Neuronal stem cell (in vitro differentiated cells): ENCODE measurements around the gene PRICKLE4.

Source experiments
- DNase-seq: peaks from one replicate; pipeline ENCODE4 v3.0.0-alpha.2; 2013; ENCODE audit warnings: low spot score
- H2AFZ ChIP-seq: one replicate; pipeline ENCODE4 v1.6.1; 2013; ENCODE audit warnings: mild to moderate bottlenecking, low read length, inconsistent platforms
- H2AK5ac ChIP-seq: 2 replicates; pipeline ENCODE4 v1.6.1; 2013; ENCODE audit warnings: low read depth, mild to moderate bottlenecking, inconsistent platforms, low read length, moderate library complexity, mixed read lengths
- H2BK120ac ChIP-seq: 2 replicates; pipeline ENCODE4 v1.6.1; 2013; ENCODE audit warnings: low read depth, mild to moderate bottlenecking, inconsistent platforms, low read length, moderate library complexity, mixed read lengths
- H2BK12ac ChIP-seq: one replicate; pipeline ENCODE4 v1.6.1; 2013; ENCODE audit warnings: low read length, inconsistent platforms
- H2BK15ac ChIP-seq: 2 replicates; pipeline ENCODE4 v1.6.1; 2013; ENCODE audit warnings: mild to moderate bottlenecking, low read length, inconsistent platforms, mixed read lengths
- H2BK5ac ChIP-seq: one replicate; pipeline ENCODE4 v1.6.1; 2013; ENCODE audit warnings: inconsistent platforms, mild to moderate bottlenecking, low read length, moderate library complexity
- H3K14ac ChIP-seq: one replicate; pipeline ENCODE4 v1.6.1; 2013; ENCODE audit warnings: low read length, inconsistent platforms
- H3K18ac ChIP-seq: 2 replicates; pipeline ENCODE4 v1.6.1; 2013; ENCODE audit warnings: low read length, inconsistent platforms
- H3K23ac ChIP-seq: 2 replicates; pipeline ENCODE4 v1.6.1; 2013; ENCODE audit warnings: low read depth, mild to moderate bottlenecking, mixed read lengths, low read length, inconsistent platforms; ENCODE audit not compliant: poor library complexity
- H3K27ac ChIP-seq: replicated peaks from 3 replicates; pipeline ENCODE4 v1.5.1; 2013; ENCODE audit warnings: low read length, inconsistent platforms
- H3K27me3 ChIP-seq, 3 experiments: 2 replicates each; pipeline ENCODE4 v1.6.1; 2013; ENCODE audit warnings: low read length in 3 of 3, mild to moderate bottlenecking in 2 of 3, inconsistent platforms in 1 of 3, low read depth in 1 of 3, mixed read lengths in 1 of 3, moderate library complexity in 1 of 3; ENCODE audit not compliant: control insufficient read depth in 3 of 3, insufficient read depth in 3 of 3
- H3K36me3 ChIP-seq, 2 donors: replicated peaks in 1 of 2; 2 replicates each; pipeline ENCODE4 v1.6.1; 2013; ENCODE audit warnings: low read length in 2 of 2; ENCODE audit not compliant: control insufficient read depth in 2 of 2, insufficient read depth in 2 of 2
- H3K4ac ChIP-seq: 2 replicates; pipeline ENCODE4 v1.6.1; 2013; ENCODE audit warnings: inconsistent platforms, mild to moderate bottlenecking, low read length, moderate library complexity
- H3K4me1 ChIP-seq, 2 donors: 1 replicate in 1 of 2; 2 replicates in 1 of 2; pipeline ENCODE4 v1.6.1; 2013; ENCODE audit warnings: low read length in 2 of 2, low read depth in 1 of 2; ENCODE audit not compliant: control insufficient read depth in 2 of 2, insufficient read depth in 1 of 2
- H3K4me2 ChIP-seq: one replicate; pipeline ENCODE4 v1.6.1; 2013; ENCODE audit warnings: mild to moderate bottlenecking, low read length, inconsistent platforms; ENCODE audit not compliant: insufficient read depth, poor library complexity, severe bottlenecking
- H3K4me3 ChIP-seq, 2 donors: 2 replicates each; pipeline ENCODE4 v1.5.1; 2013; ENCODE audit warnings: low read length in 2 of 2, mild to moderate bottlenecking in 2 of 2, inconsistent platforms in 1 of 2, moderate library complexity in 1 of 2
- H3K79me1 ChIP-seq: one replicate; pipeline ENCODE4 v1.6.1; 2013; ENCODE audit warnings: low read depth, mild to moderate bottlenecking, inconsistent platforms, low read length, moderate library complexity
- H3K9ac ChIP-seq: one replicate; pipeline ENCODE4 v1.6.1; 2013; ENCODE audit warnings: mild to moderate bottlenecking, low read depth, low read length, inconsistent platforms; ENCODE audit not compliant: poor library complexity
- H3K9me3 ChIP-seq, 2 donors: replicated peaks in 1 of 2; 2 replicates each; pipeline versions ENCODE3 to v1.6.1; 2013; ENCODE audit warnings: low read length in 2 of 2, mild to moderate bottlenecking in 2 of 2, inconsistent platforms in 1 of 2, low read depth in 1 of 2, mixed read lengths in 1 of 2, moderate library complexity in 1 of 2; ENCODE audit not compliant: control insufficient read depth in 2 of 2, insufficient read depth in 1 of 2
- H4K8ac ChIP-seq: one replicate; pipeline ENCODE4 v1.6.1; 2013; ENCODE audit warnings: low read depth, mild to moderate bottlenecking, inconsistent platforms, low read length, moderate library complexity
- H4K91ac ChIP-seq: one replicate; pipeline ENCODE4 v1.6.1; 2013; ENCODE audit warnings: low read length, low read depth, mild to moderate bottlenecking, inconsistent platforms; ENCODE audit not compliant: poor library complexity
- WGBS, 2 donors: extraction: QIAGEN DNeasy Blood & Tissue Kit; methylation state at CpG; one replicate each; pipeline ENCODE4 v1.1.7; 2013; ENCODE audit warnings: missing lambda C conversion rate in 2 of 2, mixed read lengths in 1 of 2; ENCODE audit not compliant: insufficient read length in 2 of 2, insufficient replicate concordance in 1 of 2; ENCODE audit errors: extremely low coverage in 2 of 2; 5-methylcytosine and 5-hydroxymethylcytosine counted together

PRICKLE4 gene

GRCh38 chr6:41824571-41825569 lies 44.3 kb downstream of the PRICKLE4 start:
- Histone ChIP-seq H2AK5ac (no peak overlapping the region), H3K4ac (no peak overlapping the region), H2BK12ac (no peak overlapping the region), H3K4me2 (no peak overlapping the region), H3K79me1 (no peaks in the 10 kb centered on the region), H2AFZ (no peak overlapping the region), H3K9me3 (no peaks in the 10 kb centered on the region), H3K27ac (no peak overlapping the region), H4K91ac (no peak overlapping the region), H2BK15ac (no peak overlapping the region), H3K23ac (no peak overlapping the region), H2BK120ac (no peak overlapping the region), H3K4me3 (no peak overlapping the region), H3K18ac (no peak overlapping the region), H3K9ac (no peak overlapping the region), H3K27me3 (no peaks in the 10 kb centered on the region), H2BK5ac (no peak overlapping the region), H3K36me3 (peaks cover 1 to 5% of the 10 kb centered on the region in 2 donors), H3K4me1 (no peaks in the 10 kb centered on the region), H4K8ac (no peak overlapping the region), H3K14ac (no peak overlapping the region)
- WGBS, 2 donors, result no CpG with 5 or more reads among the region's 13 CpGs
- no peak for DNase-seq

GRCh38 chr6:41826343-41827022 lies 45.9 kb downstream of the PRICKLE4 start:
- Histone ChIP-seq H2BK5ac (no peak overlapping the region), H4K91ac (no peak overlapping the region), H3K27ac (no peak overlapping the region), H3K14ac (no peak overlapping the region), H3K9ac (no peak overlapping the region), H2BK120ac (no peak overlapping the region), H4K8ac (no peak overlapping the region), H3K79me1 (no peaks in the 10 kb centered on the region), H3K23ac (no peak overlapping the region), H3K4ac (no peak overlapping the region), H2AFZ (no peak overlapping the region), H3K9me3 (no peaks in the 10 kb centered on the region), H2AK5ac (no peak overlapping the region), H3K36me3 (peaks cover 1 to 5% of the 10 kb centered on the region in 2 donors), H3K4me3 (no peak overlapping the region), H2BK15ac (no peak overlapping the region), H3K4me1 (no peaks in the 10 kb centered on the region), H3K27me3 (no peaks in the 10 kb centered on the region), H3K4me2 (no peak overlapping the region), H3K18ac (no peak overlapping the region), H2BK12ac (no peak overlapping the region)
- no peak for DNase-seq
- WGBS, 2 donors, result no CpG with 5 or more reads among the region's 2 CpGs

GRCh38 chr6:41832263-41832662 lies 51.7 kb downstream of the PRICKLE4 start:
- no peak overlapping the region for H3K4ac ChIP-seq
- H2BK12ac ChIP-seq, result no peak overlapping the region
- H3K9me3 ChIP-seq, result peaks cover 0 to 4% of the 10 kb centered on the region in 2 donors
- peaks cover 2% of the 10 kb centered on the region in 2 donors for H3K36me3 ChIP-seq
- no peak overlapping the region for H3K18ac ChIP-seq
- no peaks in the 10 kb centered on the region for H3K4me1 ChIP-seq
- H3K27me3 ChIP-seq, result no peaks in the 10 kb centered on the region
- no peak overlapping the region for H3K4me2 ChIP-seq
- H2AFZ ChIP-seq, result no peak overlapping the region
- no peak overlapping the region for H3K14ac ChIP-seq
- no CpG with 5 or more reads among the region's 3 CpGs for WGBS, 2 donors
- no peak overlapping the region for H4K91ac ChIP-seq
- no peak overlapping the region for H3K27ac ChIP-seq
- no peak overlapping the region for H2AK5ac ChIP-seq
- H3K23ac ChIP-seq, result no peak overlapping the region
- H3K9ac ChIP-seq, result no peak overlapping the region
- H2BK5ac ChIP-seq, result no peak overlapping the region
- no peak overlapping the region for H2BK15ac ChIP-seq
- H2BK120ac ChIP-seq, result no peak overlapping the region
- no peak overlapping the region for H4K8ac ChIP-seq
- no peak overlapping the region for H3K4me3 ChIP-seq
- DNase-seq, result no peak
- H3K79me1 ChIP-seq, result no peaks in the 10 kb centered on the region

DNA sequence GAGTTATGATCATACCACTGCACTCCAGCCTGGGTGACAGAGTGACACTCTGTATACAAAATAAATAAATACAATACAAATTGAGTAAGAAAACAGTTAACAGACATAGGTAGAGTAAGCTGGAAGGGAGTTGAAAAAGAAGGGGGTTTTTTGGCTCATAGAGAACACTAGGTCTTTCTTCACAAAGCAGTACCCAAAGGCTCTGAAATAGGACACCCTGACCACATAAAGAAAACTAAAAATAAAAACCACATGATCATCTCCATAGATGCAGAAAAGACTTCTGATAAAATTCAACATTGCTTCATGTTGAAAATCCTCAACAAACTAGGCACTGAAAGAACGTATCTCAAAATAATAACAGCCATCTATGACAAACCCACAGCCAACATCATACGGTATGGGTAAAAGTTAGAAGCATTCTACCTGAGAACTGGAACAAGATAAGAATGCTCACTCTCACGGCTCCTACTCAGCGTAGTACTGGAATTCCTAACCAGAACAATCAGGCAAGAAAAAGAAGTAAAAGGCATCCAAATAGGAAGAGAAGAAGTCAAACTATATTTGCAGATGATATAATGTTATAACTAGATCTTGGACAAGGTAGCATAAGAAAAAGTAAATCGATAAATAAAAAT lies 55.6 kb downstream of the PRICKLE4 start:
- H2BK12ac ChIP-seq, result no peak overlapping the region
- no peak overlapping the region for H2BK120ac ChIP-seq
- H3K18ac ChIP-seq, result no peak overlapping the region
- no peak overlapping the region for H3K4ac ChIP-seq
- H2BK15ac ChIP-seq, result no peak overlapping the region
- H3K27ac ChIP-seq, result no peak overlapping the region
- H2AK5ac ChIP-seq, result no peak overlapping the region
- no peaks in the 10 kb centered on the region for H3K79me1 ChIP-seq
- no peak overlapping the region for H3K23ac ChIP-seq
- peaks cover 2% of the 10 kb centered on the region in 2 donors for H3K36me3 ChIP-seq
- H3K9me3 ChIP-seq, result peaks cover 0 to 8% of the 10 kb centered on the region in 2 donors
- no peak overlapping the region for H3K14ac ChIP-seq
- no peak for DNase-seq
- H2AFZ ChIP-seq, result no peak overlapping the region
- H3K4me3 ChIP-seq, result no peak overlapping the region
- no peaks in the 10 kb centered on the region for H3K4me1 ChIP-seq
- no peak overlapping the region for H4K91ac ChIP-seq
- H3K4me2 ChIP-seq, result no peak overlapping the region
- no CpG with 5 or more reads among the region's 5 CpGs for WGBS, 2 donors
- H4K8ac ChIP-seq, result no peak overlapping the region
- no peak overlapping the region for H3K9ac ChIP-seq
- H3K27me3 ChIP-seq, result no peaks in the 10 kb centered on the region
- H2BK5ac ChIP-seq, result no peak overlapping the region
